HTR-8/SVneo (cell line): Measurements from ENCODE around the gene TRIM16.
"Not testable (repeated sequence)": the region's sequence is repeated elsewhere in the genome, so short reads cannot be mapped to it uniquely, and the experiment has no call there.

Experiments
- DNase-seq: peaks from one replicate; pipeline ENCODE4 v3.0.0; 2011; ENCODE audit warnings: low spot score, mixed read lengths; ENCODE audit not compliant: insufficient read length
- FAIRE-seq: peaks from 2 replicates; lab custom pipeline; 2011; peaks lifted over from hg19 to GRCh38; lab: Jason Lieb, UNC

Gene TRIM16

DNA sequence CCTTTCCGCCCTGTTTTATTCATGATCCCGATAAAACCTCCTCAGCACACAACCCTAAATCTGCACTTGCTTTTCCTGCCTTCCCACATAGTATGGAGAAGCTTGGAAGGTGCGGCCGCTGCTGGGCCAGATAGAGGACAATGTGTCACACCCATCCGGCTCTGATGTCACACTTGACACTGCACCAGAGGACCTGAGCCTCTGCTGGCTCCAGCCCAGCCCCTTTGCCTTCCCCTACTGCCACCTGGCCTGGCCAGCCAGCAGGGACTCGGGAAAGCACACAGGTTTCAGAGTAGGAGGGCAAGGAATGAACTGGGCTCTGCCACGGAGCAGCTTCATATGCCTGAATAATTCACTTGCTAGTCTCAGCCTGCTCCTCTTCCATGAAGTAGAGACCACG is 62.0 kb downstream of the TRIM16 start:
- not testable (repeated sequence) for DNase-seq, FAIRE-seq

DNA sequence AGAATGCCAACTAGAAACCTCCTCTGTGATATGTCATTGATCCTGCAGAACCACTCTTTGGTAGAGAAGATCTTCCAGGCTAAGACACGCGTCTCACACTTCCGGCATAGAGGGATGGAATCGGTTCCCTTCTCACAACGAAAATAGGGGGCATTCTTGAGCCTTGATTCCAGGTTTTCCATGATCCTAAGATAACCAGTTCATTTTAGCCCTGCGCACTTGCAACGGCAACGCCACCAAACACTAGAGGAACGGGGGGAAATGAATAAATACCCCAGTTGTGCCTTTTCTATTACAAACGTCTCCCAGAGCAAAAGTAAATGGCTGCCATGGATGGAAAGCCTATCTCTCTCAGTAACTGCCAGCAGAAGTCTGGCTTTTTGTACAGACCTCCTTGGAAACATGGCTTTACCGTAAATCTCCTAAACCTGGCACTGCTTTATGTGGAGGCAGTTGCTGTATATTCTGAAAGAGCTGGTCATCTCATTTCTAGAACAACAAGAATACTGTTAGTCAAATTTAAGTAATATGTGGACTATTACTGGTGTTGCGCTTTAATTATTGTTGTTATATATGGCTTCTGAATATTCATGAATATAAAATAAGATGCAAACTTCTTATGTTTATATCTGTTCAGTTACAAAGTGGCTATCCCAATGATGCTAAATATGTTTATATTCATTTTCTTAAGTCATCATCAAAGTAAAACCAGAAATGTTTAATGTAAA is 64.6 kb downstream of the TRIM16 start, which contains the start of gene FBXW10B:
TSS of gene FBXW10B (minus strand) at position 374 of the 728 bp plus-strand sequence. CDS start at position 182, 192 bp downstream.
- peak; percentile 76 for FAIRE-seq
- not testable (repeated sequence) for DNase-seq

DNA sequence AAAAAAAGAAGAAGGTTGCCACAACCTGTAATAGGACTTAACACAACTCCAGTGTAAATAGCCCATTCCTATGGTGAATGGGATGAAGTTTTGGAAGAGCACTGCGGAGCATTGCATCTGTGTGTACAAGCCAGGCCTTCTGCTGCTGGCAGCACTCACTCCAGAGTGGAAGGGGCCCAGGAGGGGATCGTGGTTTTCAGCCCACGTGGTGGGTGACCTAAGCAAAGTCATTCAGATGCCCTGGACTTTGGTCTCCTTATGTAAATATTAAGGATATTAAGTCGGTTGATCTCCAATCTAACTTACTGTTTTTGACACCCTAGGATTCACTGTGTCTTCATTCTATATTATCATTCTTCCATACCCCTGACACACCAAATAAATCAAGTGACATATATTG is 67.3 kb downstream of the TRIM16 start:
- not testable (repeated sequence) for DNase-seq, FAIRE-seq

DNA sequence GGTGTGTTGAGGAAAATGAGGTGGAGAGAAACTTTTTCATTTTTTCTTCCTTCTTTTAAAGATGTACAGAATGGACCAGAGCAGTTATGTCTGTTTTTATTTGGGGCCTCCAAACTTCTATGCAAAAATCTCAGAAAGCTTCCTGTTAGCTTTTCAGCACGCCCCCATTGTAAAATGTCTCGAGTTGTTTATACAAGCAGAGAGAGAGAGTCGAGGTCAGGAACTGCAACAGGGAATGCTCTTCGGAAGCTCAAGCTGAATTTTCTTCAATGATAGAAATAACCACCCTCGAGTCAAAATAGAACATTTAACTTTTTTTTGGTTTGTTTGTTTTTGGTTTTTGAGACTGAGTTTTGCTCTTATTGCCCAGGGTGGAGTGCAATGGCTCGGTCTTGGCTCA is 68.3 kb downstream of the TRIM16 start:
- FAIRE-seq, DNase-seq: not testable (repeated sequence)

DNA sequence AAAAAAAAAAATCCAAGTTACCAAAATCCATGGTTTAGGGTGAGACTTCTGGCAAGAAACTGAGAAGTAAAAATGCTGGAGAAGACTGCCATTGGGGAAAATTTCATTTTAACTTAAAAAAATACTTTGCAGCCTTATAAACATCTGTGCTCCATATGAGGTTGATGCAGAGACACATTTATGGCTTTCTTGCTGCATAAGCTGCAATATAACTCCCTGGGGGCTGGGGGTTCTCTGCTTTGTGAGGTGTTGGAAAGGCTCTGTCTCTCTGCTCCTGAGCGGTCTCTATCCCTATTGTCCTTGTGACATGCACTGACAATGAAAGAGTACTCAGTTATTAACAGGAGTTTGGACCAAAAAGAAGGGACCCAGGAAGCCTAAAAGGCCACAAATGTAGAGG is 71.0 kb downstream of the TRIM16 start:
- FAIRE-seq, DNase-seq: not testable (repeated sequence)

DNA sequence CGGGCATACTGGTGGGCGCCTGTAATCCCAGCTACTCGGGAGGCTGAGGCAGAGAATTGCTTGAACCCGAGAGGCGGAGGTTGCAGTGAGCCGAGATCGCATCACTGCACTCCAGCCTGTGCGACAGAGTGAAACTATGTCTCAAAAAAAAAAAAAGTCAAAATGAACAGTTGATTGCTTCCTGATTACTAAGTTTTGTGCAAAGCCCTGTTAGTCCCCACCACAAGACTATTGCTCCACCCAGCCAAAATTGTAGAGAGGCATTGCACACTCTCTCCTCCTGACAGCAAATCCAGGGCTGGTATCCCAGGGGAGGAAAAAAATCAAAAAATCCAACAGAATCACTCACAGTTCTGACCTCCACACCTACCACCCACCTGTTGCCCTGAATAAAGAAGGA is 91.2 kb downstream of the TRIM16 start:
- FAIRE-seq, result peak; percentile 40
- DNase-seq, result not testable (repeated sequence)

DNA sequence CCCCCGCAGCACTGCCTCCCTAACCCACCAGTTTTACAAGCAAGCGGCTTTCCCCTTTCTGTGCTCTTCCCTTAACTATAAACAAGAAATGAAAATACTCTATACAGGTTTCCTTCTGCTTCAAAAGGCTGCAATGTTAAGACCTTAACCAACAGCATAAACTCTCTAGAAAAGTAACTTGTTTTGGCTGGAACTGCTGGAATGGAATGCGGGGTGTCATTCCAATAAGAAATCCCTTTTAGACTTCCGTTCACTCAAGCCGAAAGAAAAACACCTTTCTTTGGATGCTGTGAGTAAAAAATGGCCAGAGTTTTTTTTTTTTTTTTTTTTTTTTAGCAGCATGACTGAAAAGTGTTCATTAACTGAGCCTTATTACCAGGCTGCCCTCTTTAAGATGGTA is 92.1 kb downstream of the TRIM16 start:
- not testable (repeated sequence) for DNase-seq, FAIRE-seq

DNA sequence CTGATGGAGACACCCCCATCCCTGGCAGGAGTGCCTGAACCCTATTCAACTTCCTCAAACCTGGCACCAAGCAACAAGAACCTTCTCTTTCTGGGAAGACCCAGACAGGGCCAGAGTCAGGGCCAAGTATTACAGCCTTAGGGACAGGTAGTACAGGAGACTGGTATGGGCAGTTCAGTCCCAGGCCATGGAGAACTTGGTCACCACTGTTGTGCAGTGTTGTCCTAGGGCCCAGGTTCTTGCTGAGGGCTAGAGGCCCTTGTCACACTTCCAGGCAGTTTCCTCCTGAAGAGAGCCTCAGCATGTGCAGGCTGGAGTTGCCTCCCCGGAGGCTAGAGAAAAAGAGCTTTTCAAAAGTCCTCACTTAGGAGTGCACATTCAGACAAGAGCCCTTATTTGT is 93.3 kb downstream of the TRIM16 start:
- DNase-seq, FAIRE-seq: not testable (repeated sequence)

DNA sequence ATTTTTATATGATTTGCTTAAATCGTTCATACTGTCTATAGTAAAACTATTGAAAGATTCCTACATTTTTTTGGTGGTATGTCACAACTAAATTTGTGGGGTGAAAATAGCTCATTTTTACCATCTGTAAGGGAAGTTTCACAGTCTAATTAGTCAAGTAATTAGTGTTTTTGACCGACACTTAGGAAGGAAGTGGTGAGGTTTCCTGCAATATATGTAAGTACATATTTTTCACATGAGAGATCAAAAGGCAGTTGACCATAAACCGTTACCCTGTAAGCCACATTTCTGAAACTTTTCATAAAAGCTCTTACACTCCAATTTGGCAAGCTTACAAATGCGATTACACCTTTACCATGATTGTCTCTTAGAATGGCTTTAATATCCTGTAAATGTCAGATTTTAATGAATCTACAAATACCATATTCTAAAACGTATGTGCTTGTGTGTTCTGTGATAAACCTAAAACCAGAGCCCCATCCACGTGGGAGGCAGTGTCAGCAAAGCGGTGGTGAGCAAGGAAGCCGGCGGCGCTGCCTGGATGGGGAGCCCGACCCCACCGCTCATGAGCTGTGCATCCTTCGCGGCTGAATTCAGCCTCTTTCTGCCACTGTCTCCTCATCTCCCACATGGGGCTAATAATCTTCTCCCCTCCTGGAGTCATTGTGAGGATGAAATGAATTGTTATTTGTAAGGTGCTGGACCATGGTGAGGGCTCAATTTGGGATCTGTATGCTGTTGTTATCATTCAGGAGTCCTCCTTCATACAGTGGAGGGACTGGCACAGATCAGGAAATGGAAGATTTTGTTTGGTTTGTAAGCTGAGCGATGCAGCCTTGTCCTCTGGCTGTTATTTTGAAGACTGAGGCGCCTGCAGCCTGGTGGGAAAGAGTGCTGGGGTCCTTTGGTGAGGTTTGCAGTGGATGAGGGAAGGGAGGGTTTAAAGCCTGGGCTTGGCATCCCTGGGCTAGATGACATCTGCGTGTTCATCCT is 94.3 kb downstream of the TRIM16 start:
- FAIRE-seq, result peak; percentile 48
- not testable (repeated sequence) for DNase-seq

DNA sequence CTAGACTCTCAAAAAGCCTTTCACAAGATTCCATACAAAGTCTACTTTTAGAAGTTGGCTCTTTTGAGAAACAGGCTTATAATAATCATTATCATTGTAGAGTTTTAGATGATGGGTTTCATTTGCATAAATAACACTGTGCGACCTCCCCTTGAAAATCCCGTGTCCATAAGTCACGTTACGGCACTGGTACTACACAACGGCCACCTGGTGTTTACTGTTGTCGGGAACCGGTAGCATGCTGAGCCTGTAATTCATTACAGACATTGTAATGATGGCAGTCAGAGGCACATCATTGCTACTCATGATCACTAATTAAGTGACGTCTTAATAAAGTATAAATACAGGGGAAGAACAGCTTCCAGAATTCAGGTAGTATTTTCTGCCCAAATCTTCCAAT is 96.1 kb downstream of the TRIM16 start:
- FAIRE-seq, DNase-seq: not testable (repeated sequence)

DNA sequence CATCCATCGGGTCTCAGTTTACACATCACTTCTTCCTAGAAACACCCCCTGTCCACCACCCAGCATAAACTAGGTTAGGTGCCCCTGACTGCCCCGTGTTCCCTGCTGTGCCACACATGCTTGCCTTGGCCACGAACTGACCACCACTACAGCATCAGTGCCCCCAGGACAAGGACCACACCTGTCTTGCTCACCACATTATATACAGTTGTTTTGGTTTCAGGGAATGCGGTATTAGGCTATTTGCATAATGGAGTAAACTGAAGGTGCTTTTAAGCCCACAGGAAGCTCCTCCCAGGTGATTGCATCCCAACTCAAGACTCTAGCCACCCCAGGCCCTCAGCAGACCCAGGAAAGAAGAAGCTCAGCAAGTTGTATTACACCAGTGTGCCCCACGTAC is 100.8 kb downstream of the TRIM16 start:
- FAIRE-seq, result peak; percentile 76
- not testable (repeated sequence) for DNase-seq

DNA sequence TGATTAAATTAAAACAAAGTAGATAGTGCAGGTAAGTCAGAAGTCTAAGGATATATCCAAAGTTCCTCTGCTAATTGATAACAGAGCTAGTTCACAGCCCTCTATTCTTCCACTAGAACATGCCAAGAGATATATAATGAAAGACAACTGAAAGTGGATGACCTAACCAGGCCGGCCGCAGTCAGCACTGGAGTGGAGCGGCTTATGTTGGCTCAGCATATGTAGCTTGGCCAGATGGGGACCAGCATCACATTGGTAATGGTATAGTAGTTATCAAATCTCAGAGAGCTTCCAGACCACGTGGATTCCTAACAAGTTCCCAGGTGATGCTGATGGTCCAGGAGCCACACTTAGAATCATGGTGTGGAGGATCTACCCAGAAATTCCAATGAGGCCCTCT is 102.6 kb downstream of the TRIM16 start:
- DNase-seq, result not testable (repeated sequence)
- FAIRE-seq, result peak; percentile 57
